ENCODE results near the gene MFF.

Gene MFF

DNA sequence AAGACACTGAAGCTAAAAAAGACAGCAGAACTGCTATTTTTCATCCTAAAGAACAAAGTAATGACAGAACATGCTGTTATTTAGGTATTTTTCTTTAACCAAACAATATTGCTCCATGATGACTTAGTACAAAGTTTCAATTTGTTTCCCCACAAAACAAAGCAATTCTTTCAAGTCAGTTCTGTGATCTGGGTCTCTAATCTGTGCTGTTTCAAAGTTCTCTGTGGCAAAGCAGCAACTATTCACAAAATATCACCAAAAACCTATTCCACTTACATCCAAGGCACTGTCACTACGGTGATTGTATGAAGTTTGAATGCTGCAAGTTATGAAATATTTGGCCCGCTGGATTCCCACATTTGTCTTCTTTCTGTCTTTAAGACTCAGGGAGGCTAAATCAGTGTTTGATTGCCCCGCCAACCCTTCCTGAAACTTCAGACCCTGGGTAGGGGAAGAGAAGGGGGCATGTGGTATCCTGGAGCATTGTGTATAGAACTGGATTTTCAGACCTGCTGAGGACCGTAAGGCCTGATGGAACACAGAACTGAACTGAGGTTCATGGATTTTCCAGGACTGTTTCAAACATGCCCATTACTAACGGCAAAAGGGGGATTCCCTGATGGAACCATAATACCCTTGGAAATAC, 13.1 kb upstream of the MFF start:
- Histone ChIP-seq H3K4me3 (ENCODE audit: low read depth, low read length) (no peak overlapping the region), H3K4me1 (ENCODE audit: control insufficient read depth, insufficient read depth, low read length) (no peaks in the 10 kb centered on the region)

DNA sequence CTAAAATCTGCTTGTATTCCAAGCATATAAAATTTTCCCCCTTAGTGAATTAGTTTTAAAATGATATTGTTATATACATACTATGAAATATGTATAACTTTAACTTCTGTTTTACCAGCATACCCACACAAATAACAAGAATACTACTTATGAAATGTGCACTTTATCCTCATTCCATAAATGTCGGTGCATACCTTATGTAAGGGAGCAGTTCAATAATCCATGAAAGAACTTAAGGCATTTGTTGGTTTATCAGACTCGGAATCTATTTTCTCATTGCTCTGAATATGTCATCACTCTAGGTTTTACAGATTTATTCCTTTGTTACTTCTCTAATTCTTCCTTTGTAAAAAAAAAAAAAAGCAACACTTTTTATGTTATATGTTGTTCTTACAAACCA, 12.5 kb upstream of the MFF start:
- H3K27ac ChIP-seq (ENCODE audit: low read depth, low read length), result no peak overlapping the region
- no peaks in the 10 kb centered on the region for H3K27me3 ChIP-seq (ENCODE audit: control insufficient read depth, insufficient read depth, low read length)
- H3K36me3 ChIP-seq (ENCODE audit: control insufficient read depth, insufficient read depth, low read length), result no peaks in the 10 kb centered on the region
- no peak overlapping the region for H3K9ac ChIP-seq (ENCODE audit: low read length)
- no peak overlapping the region for H3K4me3 ChIP-seq (ENCODE audit: low read depth, low read length)
- H3K4me1 ChIP-seq (ENCODE audit: control insufficient read depth, insufficient read depth, low read length), result no peaks in the 10 kb centered on the region
- H3K9me3 ChIP-seq (ENCODE audit: control insufficient read depth, insufficient read depth, low read depth, low read length), result peaks cover under 1% of the 10 kb centered on the region

More for the DNA sequence above, 13.1 kb upstream of the MFF start:
- Histone ChIP-seq H3K27ac (ENCODE audit: low read depth, low read length) (no peak overlapping the region), H3K9ac (ENCODE audit: low read length) (no peak overlapping the region), H3K9me3 (ENCODE audit: control insufficient read depth, insufficient read depth, low read depth, low read length) (no peaks in the 10 kb centered on the region), H3K36me3 (ENCODE audit: control insufficient read depth, insufficient read depth, low read length) (no peaks in the 10 kb centered on the region), H3K27me3 (ENCODE audit: control insufficient read depth, insufficient read depth, low read length) (no peaks in the 10 kb centered on the region)

- Histone ChIP-seq H3K27me3 (ENCODE audit: control insufficient read depth, insufficient read depth, low read length) (no peaks in the 10 kb centered on the region), H3K36me3 (ENCODE audit: control insufficient read depth, insufficient read depth, low read length) (no peaks in the 10 kb centered on the region), H3K4me3 (ENCODE audit: low read depth, low read length) (no peak overlapping the region), H3K9me3 (ENCODE audit: control insufficient read depth, insufficient read depth, low read depth, low read length) (peaks cover 5% of the 10 kb centered on the region), H3K9ac (ENCODE audit: low read length) (no peak overlapping the region), H3K27ac (ENCODE audit: low read depth, low read length) (no peak overlapping the region), H3K4me1 (ENCODE audit: control insufficient read depth, insufficient read depth, low read length) (no peaks in the 10 kb centered on the region)
Observed at GRCh38 chr2:227313310-227313709, 11.7 kb upstream of the MFF start.

DNA sequence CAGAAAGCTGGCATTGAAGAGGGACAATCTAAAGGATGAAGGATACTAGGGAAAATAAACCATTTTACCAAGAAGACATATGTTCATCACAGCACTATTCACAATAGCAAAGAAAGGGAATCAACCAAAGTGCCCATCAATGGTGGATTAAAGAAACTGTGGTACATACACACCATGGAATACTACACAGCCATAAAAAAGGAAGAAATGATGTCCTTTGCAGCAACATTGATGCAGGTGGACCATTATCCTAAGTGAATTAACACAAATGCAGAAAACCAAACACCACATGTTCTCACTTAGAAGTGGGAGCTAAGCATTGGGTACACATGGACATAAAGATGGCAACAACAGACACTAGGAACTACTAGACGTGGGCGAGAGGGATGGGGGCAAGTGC, 7.2 kb upstream of the MFF start:
- H3K27me3 ChIP-seq (ENCODE audit: control insufficient read depth, insufficient read depth, low read length), result no peaks in the 10 kb centered on the region
- no peaks in the 10 kb centered on the region for H3K36me3 ChIP-seq (ENCODE audit: control insufficient read depth, insufficient read depth, low read length)
- H3K4me1 ChIP-seq (ENCODE audit: control insufficient read depth, insufficient read depth, low read length), result no peaks in the 10 kb centered on the region
- H3K4me3 ChIP-seq (ENCODE audit: low read depth, low read length), result no peak overlapping the region
- H3K9ac ChIP-seq (ENCODE audit: low read length), result no peak overlapping the region
- H3K9me3 ChIP-seq (ENCODE audit: control insufficient read depth, insufficient read depth, low read depth, low read length), result peaks cover 31% of the 10 kb centered on the region
- H3K27ac ChIP-seq (ENCODE audit: low read depth, low read length), result no peak overlapping the region

GRCh38 chr2:227320305-227321094, 4.6 kb upstream of the MFF start:
- peaks cover 5% of the 10 kb centered on the region; the same call in 1 of the 2 replicates for H3K4me1 ChIP-seq (ENCODE audit: control insufficient read depth, insufficient read depth, low read length)
- no peaks in the 10 kb centered on the region for H3K36me3 ChIP-seq (ENCODE audit: control insufficient read depth, insufficient read depth, low read length)
- no peaks in the 10 kb centered on the region for H3K27me3 ChIP-seq (ENCODE audit: control insufficient read depth, insufficient read depth, low read length)

GRCh38 chr2:227322530-227323205, 2.4 kb upstream of the MFF start:
- Histone ChIP-seq H3K9ac (ENCODE audit: low read length) (no peak overlapping the region), H3K27ac (ENCODE audit: low read depth, low read length) (no peak overlapping the region), H3K9me3 (ENCODE audit: control insufficient read depth, insufficient read depth, low read depth, low read length) (peaks cover 33% of the 10 kb centered on the region), H3K36me3 (ENCODE audit: control insufficient read depth, insufficient read depth, low read length) (no peaks in the 10 kb centered on the region), H3K27me3 (ENCODE audit: control insufficient read depth, insufficient read depth, low read length) (no peaks in the 10 kb centered on the region), H3K4me1 (ENCODE audit: control insufficient read depth, insufficient read depth, low read length) (peaks cover 14% of the 10 kb centered on the region; the same call in 1 of the 2 replicates), H3K4me3 (ENCODE audit: low read depth, low read length) (no peak overlapping the region)

More at GRCh38 chr2:227320305-227321094, 4.6 kb upstream of the MFF start:
- H3K9me3 ChIP-seq (ENCODE audit: control insufficient read depth, insufficient read depth, low read depth, low read length), result peaks cover 35% of the 10 kb centered on the region
- no peak overlapping the region for H3K4me3 ChIP-seq (ENCODE audit: low read depth, low read length)
- H3K9ac ChIP-seq (ENCODE audit: low read length), result no peak overlapping the region
- H3K27ac ChIP-seq (ENCODE audit: low read depth, low read length), result no peak overlapping the region

DNA sequence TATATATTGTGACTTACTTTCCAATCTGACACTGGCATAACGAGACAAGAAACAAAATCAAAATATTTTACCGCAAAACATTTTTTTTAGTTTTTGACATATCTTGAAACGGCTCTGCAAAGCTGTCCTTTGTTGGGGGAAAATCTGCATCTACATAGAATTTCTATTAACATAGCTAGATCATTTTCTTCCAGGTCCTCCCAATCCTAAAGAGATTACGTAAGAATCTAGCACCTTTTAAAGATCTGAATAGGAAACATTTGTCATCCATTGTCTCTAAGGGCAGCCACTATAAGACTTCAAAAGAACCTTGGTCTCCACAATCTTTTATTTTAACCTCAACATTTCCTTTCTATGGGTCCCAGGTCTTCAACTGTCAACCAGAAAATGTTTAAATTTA, 1.2 kb upstream of the MFF start:
- H3K4me1 ChIP-seq (ENCODE audit: control insufficient read depth, insufficient read depth, low read length), result peaks cover 17% of the 10 kb centered on the region
- peaks cover 29% of the 10 kb centered on the region for H3K9me3 ChIP-seq (ENCODE audit: control insufficient read depth, insufficient read depth, low read depth, low read length)
- no peak overlapping the region for H3K9ac ChIP-seq (ENCODE audit: low read length)
- H3K27me3 ChIP-seq (ENCODE audit: control insufficient read depth, insufficient read depth, low read length), result no peaks in the 10 kb centered on the region
- no peak overlapping the region for H3K27ac ChIP-seq (ENCODE audit: low read depth, low read length)
- H3K36me3 ChIP-seq (ENCODE audit: control insufficient read depth, insufficient read depth, low read length), result no peaks in the 10 kb centered on the region
- H3K4me3 ChIP-seq (ENCODE audit: low read depth, low read length), result peak overlapping the region; percentile 89; the same call in 1 of the 2 replicates

DNA sequence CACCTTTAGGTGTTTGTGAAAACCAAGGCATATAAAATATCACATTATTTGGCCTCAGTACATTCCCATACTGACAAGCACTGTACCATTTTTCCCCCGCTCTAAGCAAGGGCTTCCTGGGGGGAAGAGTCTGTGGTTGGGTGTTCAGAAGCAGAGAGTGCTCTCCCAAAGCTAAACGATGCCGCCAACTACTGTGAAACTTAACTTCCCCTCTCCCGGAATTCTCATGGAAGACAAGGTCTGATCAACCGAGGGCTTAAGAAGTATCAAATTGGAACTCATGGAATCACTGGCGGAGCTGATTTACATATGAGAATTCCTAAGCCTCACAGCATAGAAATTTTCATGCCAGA, 433 bp upstream of the MFF start:
- Histone ChIP-seq H3K9ac (ENCODE audit: low read length) (peak overlapping the region; percentile 84), H3K4me1 (ENCODE audit: control insufficient read depth, insufficient read depth, low read length) (peaks cover 25% of the 10 kb centered on the region), H3K27me3 (ENCODE audit: control insufficient read depth, insufficient read depth, low read length) (no peaks in the 10 kb centered on the region), H3K36me3 (ENCODE audit: control insufficient read depth, insufficient read depth, low read length) (no peaks in the 10 kb centered on the region), H3K9me3 (ENCODE audit: control insufficient read depth, insufficient read depth, low read depth, low read length) (peaks cover 27% of the 10 kb centered on the region), H3K27ac (ENCODE audit: low read depth, low read length) (peak overlapping the region; percentile 76), H3K4me3 (ENCODE audit: low read depth, low read length) (peak overlapping the region; percentile 89)

- Histone ChIP-seq H3K36me3 (ENCODE audit: control insufficient read depth, insufficient read depth, low read length) (peaks cover 5% of the 10 kb centered on the region; the same call in 1 of the 2 replicates), H3K9ac (ENCODE audit: low read length) (peak overlapping the region; percentile 84), H3K4me1 (ENCODE audit: control insufficient read depth, insufficient read depth, low read length) (peaks cover 26% of the 10 kb centered on the region), H3K4me3 (ENCODE audit: low read depth, low read length) (peak overlapping the region; percentile 89), H3K9me3 (ENCODE audit: control insufficient read depth, insufficient read depth, low read depth, low read length) (peaks cover 20% of the 10 kb centered on the region), H3K27me3 (ENCODE audit: control insufficient read depth, insufficient read depth, low read length) (no peaks in the 10 kb centered on the region), H3K27ac (ENCODE audit: low read depth, low read length) (peak overlapping the region; percentile 76; the same call in 1 of the 2 replicates)
Observed at GRCh38 chr2:227325839-227326195, 766 bp downstream of the MFF start.

DNA sequence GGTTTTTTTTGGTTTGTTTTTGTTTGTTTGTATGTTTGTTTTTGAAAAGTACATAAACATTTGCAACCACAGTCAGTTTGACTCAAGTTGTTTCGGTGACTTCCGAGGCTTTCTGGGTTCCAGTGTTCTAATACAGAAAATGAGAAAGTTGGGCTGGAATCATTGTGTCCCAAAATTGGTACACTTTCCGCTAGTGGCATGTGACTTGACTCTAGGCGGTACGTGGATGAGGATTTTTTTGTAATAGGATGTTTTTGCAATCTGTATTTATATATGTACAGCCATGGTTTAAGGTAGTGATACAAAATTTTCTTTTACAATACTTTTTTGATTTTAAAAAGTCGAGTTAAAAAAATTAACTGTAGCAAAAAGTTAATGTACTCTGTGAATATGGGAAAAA, 1.7 kb downstream of the MFF start:
- Histone ChIP-seq H3K27me3 (ENCODE audit: control insufficient read depth, insufficient read depth, low read length) (no peaks in the 10 kb centered on the region), H3K9ac (ENCODE audit: low read length) (no peak overlapping the region), H3K9me3 (ENCODE audit: control insufficient read depth, insufficient read depth, low read depth, low read length) (peaks cover 15% of the 10 kb centered on the region), H3K36me3 (ENCODE audit: control insufficient read depth, insufficient read depth, low read length) (peaks cover 11% of the 10 kb centered on the region), H3K27ac (ENCODE audit: low read depth, low read length) (no peak overlapping the region), H3K4me1 (ENCODE audit: control insufficient read depth, insufficient read depth, low read length) (peaks cover 26% of the 10 kb centered on the region), H3K4me3 (ENCODE audit: low read depth, low read length) (peak overlapping the region; percentile 89)

- H3K36me3 ChIP-seq (ENCODE audit: control insufficient read depth, insufficient read depth, low read length), result peaks cover 72% of the 10 kb centered on the region
Observed at GRCh38 chr2:227335713-227336112, 10.7 kb downstream of the MFF start.

More at GRCh38 chr2:227335713-227336112, 10.7 kb downstream of the MFF start:
- Histone ChIP-seq H3K9me3 (ENCODE audit: control insufficient read depth, insufficient read depth, low read depth, low read length) (no peaks in the 10 kb centered on the region), H3K27ac (ENCODE audit: low read depth, low read length) (no peak overlapping the region), H3K27me3 (ENCODE audit: control insufficient read depth, insufficient read depth, low read length) (no peaks in the 10 kb centered on the region), H3K4me1 (ENCODE audit: control insufficient read depth, insufficient read depth, low read length) (no peaks in the 10 kb centered on the region), H3K4me3 (ENCODE audit: low read depth, low read length) (no peak overlapping the region), H3K9ac (ENCODE audit: low read length) (no peak overlapping the region)

All from HUES6 (cell line).